SK-N-SH (cell line): ENCODE results near the gene MYOCOS. TPM values are rescaled to one million over a fixed set of nuclear protein-coding genes. Genes with fewer than 3 reads are reported as not detected.

Source experiments
- CTCF ChIA-PET: fragments of 300-600, 350-600 bp; formaldehyde crosslinking; extraction: SDS; loops from one replicate; lab custom pipeline; 2021; lab: Yijun Ruan, JAX
- POLR2A ChIA-PET: fragments of 350-600 bp; sonication (Branson Sonifier 250); formaldehyde crosslinking; extraction: SDS; loops from one replicate; lab custom pipeline; 2020; ENCODE audit warnings: antibody characterized with exemption, inconsistent platforms; lab: Yijun Ruan, JAX
- DNase-seq: peaks from one replicate; pipeline ENCODE4 v3.0.0; 2012
- H2AFZ ChIP-seq: fragments of 200-600 bp; sonication (generic); 2 replicates; pipeline ENCODE4 v1.8.1; 2016; ENCODE audit warnings: antibody characterized with exemption, mild to moderate bottlenecking, low read depth
- H3F3A ChIP-seq: fragments of 200-600 bp; sonication (generic); replicated peaks from 2 replicates; pipeline ENCODE3; 2016; ENCODE audit warnings: antibody characterized with exemption, mild to moderate bottlenecking; ENCODE audit not compliant: insufficient read depth
- H3K27ac ChIP-seq, 2 experiments: fragments of 200-500 bp in 1 of 2; fragments of 200-600 bp in 1 of 2; sonication (Bioruptor generic) in 1 of 2; sonication (generic), shearing (Covaris generic) in 1 of 2; 2 replicates each; pipeline versions ENCODE4 v1.5.1 to v1.6.1; 2014 to 2016; ENCODE audit warnings: low read depth in 2 of 2, inconsistent platforms in 1 of 2, low read length in 1 of 2, mild to moderate bottlenecking in 1 of 2, mixed read lengths in 1 of 2
- H3K27me3 ChIP-seq: fragments of 200-600 bp; sonication (generic), shearing (Covaris generic); 2 replicates; pipeline ENCODE4 v1.6.1; 2016; ENCODE audit warnings: mixed run types; ENCODE audit not compliant: insufficient read depth
- H3K36me3 ChIP-seq, 2 experiments: fragments of 200-500 bp in 1 of 2; fragments of 200-600 bp in 1 of 2; sonication (Bioruptor generic) in 1 of 2; sonication (generic) in 1 of 2; replicated peaks in 1 of 2; 2 replicates each; pipeline versions ENCODE3 to v1.5.1; 2014 to 2016; ENCODE audit warnings: low read length in 1 of 2, mild to moderate bottlenecking in 1 of 2; ENCODE audit not compliant: insufficient read depth in 2 of 2, control insufficient read depth in 1 of 2
- H3K4me1 ChIP-seq, 2 experiments: fragments of 200-500 bp in 1 of 2; fragments of 200-600 bp in 1 of 2; sonication (Bioruptor generic) in 1 of 2; sonication (generic), shearing (Covaris generic) in 1 of 2; 2 replicates each; pipeline versions ENCODE4 v1.5.1 to v1.6.1; 2014 to 2016; ENCODE audit warnings: low read depth in 1 of 2, low read length in 1 of 2, mixed run types in 1 of 2; ENCODE audit not compliant: insufficient read depth in 2 of 2, control insufficient read depth in 1 of 2
- H3K4me2 ChIP-seq: fragments of 200-600 bp; sonication (generic), shearing (Covaris generic); 2 replicates; pipeline ENCODE4 v1.6.1; 2017; ENCODE audit warnings: mixed run types
- H3K4me3 ChIP-seq, 2 experiments: fragments of 200-500 bp in 1 of 2; fragments of 200-600 bp in 1 of 2; sonication (Bioruptor generic) in 1 of 2; sonication (generic), shearing (Covaris generic) in 1 of 2; 2 replicates each; pipeline versions ENCODE4 v1.5.1 to v1.8.1; 2014 to 2016; ENCODE audit warnings: low read depth in 2 of 2, inconsistent platforms in 1 of 2, low read length in 1 of 2, mild to moderate bottlenecking in 1 of 2, mixed read lengths in 1 of 2, moderate library complexity in 1 of 2
- H3K79me2 ChIP-seq: fragments of 200-600 bp; sonication (generic); 2 replicates; pipeline ENCODE4 v1.8.1; 2017; ENCODE audit warnings: mild to moderate bottlenecking; ENCODE audit not compliant: insufficient read depth
- H3K9ac ChIP-seq: fragments of 200-600 bp; sonication (generic); 2 replicates; pipeline ENCODE4 v1.6.1; 2017; ENCODE audit warnings: mixed run types
- H3K9me2 ChIP-seq: fragments of 200-600 bp; sonication (generic); 2 replicates; pipeline ENCODE4 v1.6.1; 2017; ENCODE audit warnings: mixed run types
- H3K9me3 ChIP-seq: fragments of 200-600 bp; sonication (generic); 2 replicates; pipeline ENCODE4 v1.6.1; 2017; ENCODE audit warnings: mixed run types, mild to moderate bottlenecking, moderate library complexity
- H4K20me1 ChIP-seq: fragments of 200-600 bp; sonication (generic); 2 replicates; pipeline ENCODE4 v1.6.1; 2017; ENCODE audit warnings: mild to moderate bottlenecking, mixed run types; ENCODE audit not compliant: insufficient read depth
- CHD2 ChIP-seq: fragments of 150-350 bp; IDR thresholded peaks from 2 replicates; pipeline ENCODE4 v1.6.1; 2018; ENCODE audit warnings: low read length; ENCODE audit not compliant: partially characterized antibody
- ELF1 ChIP-seq: IDR thresholded peaks from 2 replicates; pipeline ENCODE4 v1.4.0; 2012
- FOXJ3 ChIP-seq: sonication (generic); formaldehyde crosslinking; IDR thresholded peaks from 2 replicates; pipeline ENCODE4 v1.5.1; 2020; ENCODE audit warnings: mild to moderate bottlenecking, missing genetic modification reagents
- FOXM1 ChIP-seq: IDR thresholded peaks from 2 replicates; pipeline ENCODE4 v1.4.0; 2012; ENCODE audit warnings: low read depth, mild to moderate bottlenecking
- GABPA ChIP-seq: IDR thresholded peaks from 2 replicates; pipeline ENCODE4 v1.4.0; 2012; ENCODE audit warnings: low read depth, mild to moderate bottlenecking
- GATA2 ChIP-seq: sonication (generic); formaldehyde crosslinking; IDR thresholded peaks from 2 replicates; pipeline ENCODE4 v1.5.0; 2020; ENCODE audit warnings: mild to moderate bottlenecking, missing genetic modification reagents
- NFIC ChIP-seq: IDR thresholded peaks from 2 replicates; pipeline ENCODE4 v1.4.0; 2012; ENCODE audit warnings: borderline replicate concordance
- NRF1 ChIP-seq: IDR thresholded peaks from 2 replicates; pipeline ENCODE4 v1.6.1; 2012; ENCODE audit warnings: low read depth, mild to moderate bottlenecking, low read length
- POLR2AphosphoS5 ChIP-seq: IDR thresholded peaks from 2 replicates; pipeline ENCODE4 v1.6.1; 2012; ENCODE audit warnings: low read depth, low read length
- RAD21 ChIP-seq: IDR thresholded peaks from 2 replicates; pipeline ENCODE4 v1.6.1; 2012; ENCODE audit warnings: mild to moderate bottlenecking, low read length
- REST ChIP-seq: IDR thresholded peaks from 2 replicates; pipeline ENCODE4 v1.6.1; 2012; ENCODE audit warnings: mild to moderate bottlenecking, low read depth, low read length, moderate library complexity
- SMC3 ChIP-seq: IDR thresholded peaks from 2 replicates; pipeline ENCODE4 v1.6.1; 2012; ENCODE audit warnings: low read depth, low read length, improper control_type of control experiment
- TAF1 ChIP-seq: IDR thresholded peaks from 2 replicates; pipeline ENCODE4 v1.6.1; 2012; ENCODE audit warnings: low read depth, mild to moderate bottlenecking, low read length, moderate library complexity, borderline replicate concordance
- TCF12 ChIP-seq: IDR thresholded peaks from 2 replicates; pipeline ENCODE4 v1.4.0; 2012
- USF1 ChIP-seq: IDR thresholded peaks from 2 replicates; pipeline ENCODE4 v1.4.0; 2012; ENCODE audit warnings: low read depth, borderline replicate concordance
- YY1 ChIP-seq: IDR thresholded peaks from 2 replicates; pipeline ENCODE4 v1.4.0; 2012; ENCODE audit warnings: low read depth, mild to moderate bottlenecking
- WGBS: methylation state at CpG from one replicate; pipeline ENCODE4 v1.1.6; 2017; ENCODE audit warnings: low lambda C conversion rate; 5-methylcytosine and 5-hydroxymethylcytosine counted together
- polyA plus RNA-seq, 3 experiments: library from polyadenylated mRNA; depleted of rRNA; stranded (reverse); fragments of >200 nt; gene quantifications; 2 replicates each; pipeline ENCODE4 v1.2.3, GENCODE V29; 2012
- TF ChIP-seq, protein P1 (sequence below): IDR thresholded peaks from 2 replicates; pipeline ENCODE4; 2012

Gene MYOCOS, protein sequence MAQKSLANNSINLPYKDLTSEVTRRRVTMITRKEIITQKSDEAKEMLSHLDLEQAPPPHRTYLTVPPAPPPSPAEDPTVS
- polyA plus RNA-seq (2012; rRNA removed) = not detected in 2 replicates
- polyA plus RNA-seq (2012; cell fraction: cytosol; rRNA removed) = not detected in 2 replicates
- 0.02 TPM in 1 of 2 replicates, not detected in the other for polyA plus RNA-seq (2012; cell fraction: nucleus; rRNA removed)

DNA sequence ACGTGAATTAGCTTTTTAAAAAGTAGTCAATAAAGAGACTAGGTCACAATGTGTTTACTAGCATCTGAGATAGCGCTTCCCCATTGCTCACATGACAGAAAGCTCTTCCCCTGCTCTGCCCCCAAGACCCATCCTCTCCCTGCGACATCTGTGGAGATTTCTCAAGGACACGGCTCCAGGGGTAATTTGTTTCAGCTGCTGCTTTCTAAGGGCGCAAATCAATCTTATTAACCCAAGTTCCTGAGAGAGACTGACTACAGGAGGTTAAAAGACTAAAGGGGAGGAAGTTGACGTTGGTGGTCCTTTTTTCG is at the start of gene MYOCOS:
TSS of gene MYOCOS (plus strand) at position 92 of the 311 bp plus-strand sequence. CDS start 1,641 bp downstream, outside the sequence.
- Histone ChIP-seq H3F3A (peaks cover 3% of the 10 kb centered on the region), H2AFZ (no peak within 1 kb of the TSS)
- TF ChIP-seq, protein P1, sequence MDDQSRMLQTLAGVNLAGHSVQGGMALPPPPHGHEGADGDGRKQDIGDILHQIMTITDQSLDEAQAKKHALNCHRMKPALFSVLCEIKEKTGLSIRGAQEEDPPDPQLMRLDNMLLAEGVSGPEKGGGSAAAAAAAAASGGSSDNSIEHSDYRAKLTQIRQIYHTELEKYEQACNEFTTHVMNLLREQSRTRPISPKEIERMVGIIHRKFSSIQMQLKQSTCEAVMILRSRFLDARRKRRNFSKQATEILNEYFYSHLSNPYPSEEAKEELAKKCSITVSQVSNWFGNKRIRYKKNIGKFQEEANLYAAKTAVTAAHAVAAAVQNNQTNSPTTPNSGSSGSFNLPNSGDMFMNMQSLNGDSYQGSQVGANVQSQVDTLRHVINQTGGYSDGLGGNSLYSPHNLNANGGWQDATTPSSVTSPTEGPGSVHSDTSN = no peak
- TF ChIP-seq REST (no peak), TAF1 (no peak), ELF1 (no peak), SMC3 (no peak), GATA2 (CRISPR knock-in tag) (no peak), GABPA (no peak), TCF12 (no peak), FOXM1 (no peak), NRF1 (no peak), NFIC (no peak), FOXJ3 (CRISPR knock-in tag) (no peak), POLR2AphosphoS5 (no peak)
- TF ChIP-seq, all 33 proteins: peak for 0
- Histone ChIP-seq H3K4me1 (no peaks in the 10 kb centered on the region), H3K36me3 (no peaks in the 10 kb centered on the region), H3K79me2 (no peaks in the 10 kb centered on the region), H3K4me2 (no peak within 1 kb of the TSS), H3K9me3 (no peaks in the 10 kb centered on the region), H3K9me2 (no peaks in the 10 kb centered on the region), H3K27me3 (no peaks in the 10 kb centered on the region; the same call in 1 of the 2 replicates), H3K27ac (no peak within 1 kb of the TSS), H4K20me1 (no peaks in the 10 kb centered on the region), H3K4me3 (no peak within 1 kb of the TSS), H3K9ac (no peak within 1 kb of the TSS)
- CTCF ChIA-PET = interaction anchor here (5.5 kb wide), 1 partner anchor 23 kb away, joined by 25 read pairs; no protein-coding TSS in a partner anchor
- WGBS = 71% methylated on average over 7 of the region's 7 CpGs
- POLR2A ChIA-PET = no interaction called here
- DNase-seq = no peak

GRCh38 chr1:171576144-171576543 is 45.9 kb upstream of the MYOCOS start:
- 96% methylated on average over 1 of the region's 1 CpG for WGBS
- Histone ChIP-seq H3K4me3 (no peak overlapping the region), H3K79me2 (peaks cover 18% of the 10 kb centered on the region; the same call in 1 of the 2 replicates), H3K27ac (no peak overlapping the region), H3K4me1 (no peaks in the 10 kb centered on the region), H2AFZ (no peak overlapping the region), H3K9me2 (no peaks in the 10 kb centered on the region), H3K4me2 (no peak overlapping the region), H3F3A (peaks cover 15% of the 10 kb centered on the region), H3K9me3 (no peaks in the 10 kb centered on the region), H3K27me3 (no peaks in the 10 kb centered on the region), H3K36me3 (peaks cover 92% of the 10 kb centered on the region in 2 experiments), H3K9ac (no peak overlapping the region), H4K20me1 (no peaks in the 10 kb centered on the region)
- ChIA-PET CTCF (interaction anchor here (0.9 kb wide), 2 partner anchors 9 to 12 kb away, joined by 3 read pairs; no protein-coding TSS in a partner anchor), POLR2A (no interaction called here)
- no peak for DNase-seq
- TF ChIP-seq YY1 (no peak), TAF1 (no peak), NRF1 (no peak), NFIC (no peak), RAD21 (no peak), REST (no peak), CHD2 (no peak), USF1 (no peak)
- TF ChIP-seq, protein P1 = no peak
